Measurements from ENCODE around the gene FAM161A. TPM values are rescaled to one million over a fixed set of nuclear protein-coding genes. Genes with fewer than 3 reads are reported as not detected.
"Not testable (repeated sequence)": the region's sequence is repeated elsewhere in the genome, so short reads cannot be mapped to it uniquely, and the experiment has no call there.

FAM161A gene, protein sequence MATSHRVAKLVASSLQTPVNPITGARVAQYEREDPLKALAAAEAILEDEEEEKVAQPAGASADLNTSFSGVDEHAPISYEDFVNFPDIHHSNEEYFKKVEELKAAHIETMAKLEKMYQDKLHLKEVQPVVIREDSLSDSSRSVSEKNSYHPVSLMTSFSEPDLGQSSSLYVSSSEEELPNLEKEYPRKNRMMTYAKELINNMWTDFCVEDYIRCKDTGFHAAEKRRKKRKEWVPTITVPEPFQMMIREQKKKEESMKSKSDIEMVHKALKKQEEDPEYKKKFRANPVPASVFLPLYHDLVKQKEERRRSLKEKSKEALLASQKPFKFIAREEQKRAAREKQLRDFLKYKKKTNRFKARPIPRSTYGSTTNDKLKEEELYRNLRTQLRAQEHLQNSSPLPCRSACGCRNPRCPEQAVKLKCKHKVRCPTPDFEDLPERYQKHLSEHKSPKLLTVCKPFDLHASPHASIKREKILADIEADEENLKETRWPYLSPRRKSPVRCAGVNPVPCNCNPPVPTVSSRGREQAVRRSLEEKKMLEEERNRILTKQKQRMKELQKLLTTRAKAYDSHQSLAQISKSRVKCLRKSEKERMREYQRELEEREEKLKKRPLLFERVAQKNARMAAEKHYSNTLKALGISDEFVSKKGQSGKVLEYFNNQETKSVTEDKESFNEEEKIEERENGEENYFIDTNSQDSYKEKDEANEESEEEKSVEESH
- total RNA-seq = 2.0 and 2.9 TPM in 2 replicates

DNA sequence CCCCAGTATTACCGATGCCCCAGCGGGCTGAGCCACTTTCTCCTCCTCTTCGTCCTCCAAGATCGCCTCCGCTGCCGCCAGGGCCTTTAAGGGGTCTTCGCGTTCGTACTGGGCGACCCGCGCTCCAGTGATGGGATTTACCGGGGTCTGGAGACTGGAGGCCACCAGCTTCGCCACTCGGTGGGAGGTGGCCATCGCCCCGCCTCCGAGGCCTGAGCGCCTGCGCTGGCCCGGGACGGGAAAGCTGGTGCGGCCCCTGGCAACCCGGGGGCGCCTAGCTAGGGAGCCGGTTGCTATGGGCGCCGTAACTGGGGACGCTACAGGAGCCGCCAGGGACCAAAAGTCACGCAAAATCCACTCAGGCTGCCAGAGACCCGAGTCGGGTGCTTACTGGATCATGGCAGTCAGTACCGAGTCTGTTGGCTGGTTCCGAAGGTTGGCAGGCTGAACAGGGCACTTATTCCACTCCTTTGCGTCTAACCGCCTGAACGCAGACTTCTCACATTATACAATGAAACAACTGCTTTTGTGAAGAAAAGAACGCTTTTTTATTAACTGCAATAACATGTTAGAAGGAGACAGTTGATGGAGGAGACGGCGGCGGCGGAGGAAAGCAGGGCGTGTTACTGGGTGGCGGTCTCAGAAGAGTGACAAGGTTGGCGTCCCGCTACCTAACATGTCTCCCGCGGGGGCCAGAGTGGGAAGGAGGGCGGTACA lies at the start of gene FAM161A:
Gene FAM161A (minus strand): TSS at position 214 of the 717 bp plus-strand sequence. CDS start 19 bp downstream, at position 195.
- peak; percentile 57 for DNase-seq (ENCODE audit: low read depth, low spot score)

DNA sequence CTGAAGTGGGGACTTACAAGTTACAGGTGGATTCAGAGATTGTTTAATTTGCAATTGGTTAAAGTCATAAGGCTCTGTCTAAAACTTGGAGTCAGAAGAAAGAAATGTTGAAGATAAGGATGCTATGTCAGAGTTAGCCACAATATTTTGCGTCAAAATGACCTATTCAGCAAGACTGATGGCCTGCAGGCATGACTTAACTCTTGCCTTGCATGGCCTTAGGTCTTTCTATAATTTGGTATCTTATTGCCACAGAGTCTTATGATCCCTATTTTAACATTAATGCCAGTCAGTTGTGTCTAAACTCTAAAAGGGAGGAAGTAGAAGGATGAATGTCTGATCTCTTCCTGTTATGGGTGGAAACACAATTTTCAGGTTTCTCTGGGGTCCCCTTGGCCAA lies 46.4 kb upstream of the FAM161A start:
- no peak for DNase-seq (ENCODE audit: low read depth, low spot score)

DNA sequence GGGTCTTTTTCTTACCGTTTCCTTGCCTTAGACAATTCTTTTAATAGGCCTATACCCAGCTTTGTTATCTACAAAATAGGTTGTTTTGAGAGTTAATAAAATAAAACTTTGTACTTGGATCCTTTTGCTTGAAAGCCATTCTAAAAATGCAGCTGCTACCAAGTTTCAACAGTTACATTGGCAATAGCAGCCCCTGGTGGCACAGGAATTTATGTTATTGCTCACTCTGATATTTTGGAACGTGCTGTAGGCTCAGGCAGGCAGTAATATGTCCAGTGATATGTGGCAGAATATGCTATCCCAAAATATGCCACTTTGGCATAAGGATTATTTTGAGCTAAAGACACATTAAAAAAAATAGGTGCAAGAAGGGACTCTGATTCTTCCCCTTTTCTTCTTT lies 45.0 kb upstream of the FAM161A start:
- DNase-seq (ENCODE audit: low read depth, low spot score) = no peak

DNA sequence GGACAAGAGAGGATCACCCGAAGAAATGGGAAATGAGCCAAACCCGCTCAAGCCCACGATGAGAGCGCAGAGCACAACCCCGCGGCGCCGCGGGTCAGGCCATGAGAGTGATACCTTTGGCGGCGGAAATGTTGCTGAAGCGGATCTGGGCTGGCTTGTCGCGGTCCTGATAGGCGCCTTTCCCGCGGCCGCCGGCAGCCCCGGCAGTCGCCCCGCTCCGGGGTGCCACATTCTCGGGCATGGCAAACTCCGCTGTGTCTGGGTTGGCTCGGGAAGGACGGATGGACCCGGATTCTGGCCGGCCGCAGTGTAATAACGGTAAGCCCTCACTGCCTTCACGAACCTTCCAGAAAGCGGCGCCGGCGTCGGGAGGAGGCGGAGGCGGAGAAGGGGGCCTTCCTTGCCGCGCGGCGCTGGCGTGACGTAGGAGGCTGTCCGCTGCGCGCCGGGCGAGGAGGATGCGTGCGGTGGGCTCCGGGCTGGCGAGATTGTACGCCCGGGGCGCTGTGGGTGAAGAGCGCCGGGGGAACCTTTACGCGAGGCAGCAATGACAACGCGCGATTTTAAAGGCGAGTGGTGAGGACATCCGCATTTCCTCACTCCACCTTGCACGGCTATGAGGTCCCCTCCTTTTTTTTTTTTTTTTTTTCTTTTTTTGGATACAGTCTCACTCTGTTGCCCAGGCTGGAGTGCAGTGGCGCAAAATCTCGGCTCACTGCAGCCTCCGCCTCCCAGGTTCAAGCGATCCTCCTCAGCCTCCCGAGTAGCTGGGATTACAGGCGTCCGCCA lies 34.6 kb upstream of the FAM161A start, which contains the start of gene CCT4:
Gene CCT4 (minus strand): TSS at position 390 of the 789 bp plus-strand sequence. CDS start 149 bp downstream, at position 241.
- DNase-seq (ENCODE audit: low read depth, low spot score) = no peak

DNA sequence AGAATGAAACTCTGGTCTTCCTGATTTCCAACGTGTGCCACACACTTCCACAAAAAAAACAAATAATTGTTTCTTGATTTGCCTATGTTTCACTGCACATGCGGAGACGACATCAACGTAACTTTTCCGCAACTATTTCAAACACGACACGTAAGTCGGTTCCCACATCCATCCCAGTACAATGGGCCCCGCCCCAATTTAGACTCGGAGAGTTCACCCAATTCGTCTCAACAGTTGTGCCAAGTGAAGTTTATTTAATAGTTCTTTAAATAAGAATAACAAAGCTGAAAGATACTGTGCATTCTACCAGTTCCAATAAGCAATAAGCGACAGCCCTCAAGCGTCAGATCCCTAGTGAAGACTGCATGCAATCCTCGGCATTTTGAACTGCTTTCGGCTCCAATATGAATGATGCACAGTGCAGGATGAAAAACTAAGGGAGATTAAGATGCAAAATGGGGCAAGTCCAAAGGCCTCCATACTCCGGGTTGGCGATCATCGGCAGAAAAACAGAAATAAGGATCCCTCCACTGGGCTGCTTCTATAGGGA lies 33.9 kb upstream of the FAM161A start:
- no peak for DNase-seq (ENCODE audit: low read depth, low spot score)

DNA sequence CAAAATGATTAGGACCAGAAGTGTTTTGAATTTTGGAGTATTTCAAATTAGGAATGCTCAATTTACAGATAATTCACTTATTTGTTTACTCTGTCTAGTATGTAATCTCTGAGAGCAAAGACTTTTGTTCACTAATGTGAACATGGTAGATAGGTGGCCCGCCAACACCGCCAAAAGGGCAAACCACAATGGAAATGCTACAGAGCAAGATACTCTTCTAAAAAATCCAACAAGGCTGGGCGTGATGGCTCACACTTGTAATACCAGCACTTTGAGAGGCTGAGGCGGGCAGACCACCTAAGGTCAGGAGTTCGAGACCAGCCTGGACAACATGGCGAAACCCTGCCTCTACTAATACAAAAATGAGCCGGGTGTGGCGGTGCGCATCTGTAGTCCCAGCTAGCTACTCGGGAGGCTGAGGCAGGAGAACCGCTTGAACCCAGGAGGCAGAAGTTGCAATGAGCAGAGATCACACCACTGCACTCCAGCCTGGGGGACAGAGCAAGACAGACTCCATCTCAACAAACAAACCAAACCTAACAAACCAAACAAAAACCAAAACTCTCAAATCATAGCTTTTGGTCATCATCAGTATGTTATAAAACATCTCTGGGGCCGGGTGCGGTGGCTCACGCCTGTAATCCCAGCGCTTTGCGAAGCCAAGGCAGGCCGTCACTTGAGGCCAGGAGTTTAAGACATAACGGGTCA lies 32.2 kb upstream of the FAM161A start:
- no peak for DNase-seq (ENCODE audit: low read depth, low spot score)

DNA sequence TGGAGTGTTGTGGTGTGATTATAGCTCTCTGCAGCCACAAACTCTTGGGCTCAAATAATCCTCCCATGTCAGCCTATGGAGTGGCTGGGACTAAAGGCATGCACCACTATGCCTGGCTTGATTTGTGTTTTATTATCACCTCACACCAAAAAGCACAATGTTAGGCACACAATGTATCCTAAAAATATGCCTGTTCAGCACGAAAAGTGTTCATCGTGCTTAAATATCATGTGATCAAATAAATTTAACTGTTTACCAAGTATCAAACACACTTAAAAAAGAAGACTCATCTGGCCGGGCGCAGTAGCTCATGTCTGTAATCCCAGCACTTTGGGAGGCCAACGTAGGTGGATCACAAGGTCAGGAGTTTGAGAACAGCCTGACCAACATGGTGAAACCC lies 29.0 kb upstream of the FAM161A start:
- no peak for DNase-seq (ENCODE audit: low read depth, low spot score)

DNA sequence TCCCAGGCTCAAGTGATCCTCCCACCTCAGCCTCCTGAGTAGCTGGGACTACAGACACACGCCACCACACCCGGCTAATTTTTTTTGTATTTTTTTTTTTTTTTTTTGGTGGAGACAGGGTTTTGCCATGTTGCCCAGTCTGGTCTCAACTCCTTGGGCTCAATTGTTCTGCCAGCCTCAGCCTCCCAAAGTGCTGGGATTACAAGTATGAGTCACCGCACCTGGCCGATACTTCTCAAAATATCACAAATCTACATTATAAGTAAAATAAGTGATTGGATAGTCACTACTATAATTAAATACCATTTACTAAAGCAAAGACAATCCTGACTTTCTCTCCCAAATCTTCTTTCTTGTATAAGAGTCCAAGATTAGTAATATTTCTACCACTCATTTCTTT lies 25.5 kb upstream of the FAM161A start:
- not testable (repeated sequence) for DNase-seq (ENCODE audit: low read depth, low spot score)

DNA sequence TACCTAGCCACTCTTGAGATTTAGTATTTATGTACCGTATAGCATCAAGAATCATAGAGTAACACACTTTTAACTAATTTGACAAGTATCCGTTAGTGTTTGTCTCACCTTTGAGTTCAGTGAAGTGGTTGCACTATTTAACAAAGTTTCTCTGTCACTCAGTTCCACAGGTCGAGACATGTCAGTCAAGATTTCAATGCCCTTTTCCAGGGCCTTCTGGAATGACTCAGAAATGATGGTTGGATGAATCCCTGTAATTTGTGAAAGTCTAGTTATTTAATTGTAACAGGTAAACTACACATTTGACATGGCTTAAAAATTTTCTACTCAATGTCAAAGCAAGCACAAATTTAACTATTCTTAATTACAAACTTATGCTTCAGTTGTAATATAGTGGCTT lies 24.9 kb upstream of the FAM161A start:
- no peak for DNase-seq (ENCODE audit: low read depth, low spot score)

DNA sequence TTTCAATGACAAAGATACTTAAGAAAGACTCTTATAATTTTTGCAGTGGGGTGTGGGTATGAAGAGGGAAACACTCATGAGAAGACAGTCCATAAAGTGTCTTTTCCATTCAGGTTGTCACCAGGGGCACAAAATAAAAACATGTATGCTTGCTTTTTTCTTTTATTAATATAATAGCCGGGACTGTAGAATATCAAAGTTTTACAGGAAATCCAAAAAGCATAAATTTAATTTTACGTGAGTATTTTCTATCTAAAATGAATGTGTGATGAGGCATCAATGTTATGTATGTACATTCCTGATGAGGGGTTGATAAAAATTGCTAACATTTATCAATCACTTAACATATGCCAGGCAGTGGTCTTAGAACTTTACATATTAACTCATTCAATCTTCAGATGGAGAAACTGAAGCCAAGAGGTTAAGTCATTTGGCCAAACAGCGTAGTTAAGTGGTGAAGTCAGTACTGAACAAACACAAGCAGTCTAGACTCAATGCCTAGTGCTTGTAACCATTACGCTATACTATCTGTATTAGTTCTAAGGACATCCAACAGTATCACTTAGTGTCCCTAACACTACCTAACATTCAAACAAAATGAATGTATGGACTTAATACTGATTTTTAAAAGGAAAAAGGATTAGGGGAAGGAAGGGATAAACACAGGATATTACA lies 23.8 kb upstream of the FAM161A start:
- no peak for DNase-seq (ENCODE audit: low read depth, low spot score)

DNA sequence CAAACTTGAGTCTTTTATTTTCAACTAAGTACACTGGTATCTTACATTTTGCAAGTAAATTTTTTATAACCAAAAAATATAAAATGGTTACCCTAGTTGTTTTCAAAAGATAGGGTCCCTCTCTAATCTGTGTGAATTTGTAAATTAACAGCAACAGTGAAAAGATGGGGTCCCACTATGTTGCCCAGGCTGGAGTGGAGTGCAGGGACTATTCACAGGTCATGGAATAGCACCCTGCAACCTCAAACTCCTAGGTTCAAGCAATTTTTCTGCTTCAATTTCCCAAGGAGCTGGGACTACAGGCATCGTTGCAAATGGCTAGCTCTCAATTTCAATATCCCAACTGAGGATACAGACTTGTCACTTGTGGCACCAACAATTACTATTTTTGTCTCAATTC lies 22.5 kb upstream of the FAM161A start:
- DNase-seq (ENCODE audit: low read depth, low spot score) = no peak

DNA sequence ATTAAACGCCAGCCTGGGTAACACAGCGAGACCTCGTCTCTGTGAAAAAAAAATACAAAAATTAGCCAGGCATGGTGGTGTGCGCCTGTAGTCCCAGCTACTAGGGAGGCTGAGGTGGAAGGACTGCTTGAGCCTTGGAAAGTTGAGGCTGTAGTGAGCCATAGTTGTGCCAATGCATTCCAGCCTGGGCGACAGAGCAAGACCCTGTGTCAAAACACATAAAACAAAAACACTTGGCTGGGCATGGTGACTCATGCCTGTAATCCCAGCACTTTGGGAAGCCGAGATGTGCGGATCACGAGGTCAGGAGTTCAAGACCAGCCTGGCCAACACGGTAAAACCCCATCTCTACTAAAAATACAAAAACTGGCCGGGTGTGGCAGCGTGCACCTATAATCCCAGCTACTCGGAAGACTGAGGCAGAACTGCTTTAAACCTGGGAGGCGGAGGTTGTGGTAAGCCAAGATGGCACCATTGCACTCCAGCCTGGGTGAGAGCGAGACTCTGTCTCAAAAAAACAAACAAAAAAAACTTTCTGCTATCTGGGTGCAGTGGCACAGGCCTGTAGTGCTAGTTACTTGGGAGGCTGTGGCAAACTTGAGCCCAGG lies 12.7 kb upstream of the FAM161A start:
- not testable (repeated sequence) for DNase-seq (ENCODE audit: low read depth, low spot score)

DNA sequence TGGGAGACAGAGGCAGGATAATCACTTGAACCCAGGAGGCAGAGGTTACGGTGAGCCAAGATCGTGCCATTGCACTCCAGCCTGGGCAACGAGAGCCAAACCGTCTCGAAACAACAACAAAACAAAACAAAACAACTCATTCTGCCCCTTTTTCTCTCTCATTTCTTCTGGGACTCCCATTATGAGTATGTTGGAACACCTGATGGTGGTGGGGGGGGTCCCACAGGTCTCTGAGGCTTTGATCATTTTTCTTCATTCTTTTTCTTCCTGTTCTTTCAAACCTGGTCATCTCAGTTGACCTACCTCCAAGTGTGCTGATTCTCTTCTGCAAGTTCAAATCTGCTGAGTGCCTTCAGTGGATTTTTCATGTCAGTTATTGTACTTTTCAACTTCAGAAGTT lies 8.2 kb upstream of the FAM161A start:
- DNase-seq (ENCODE audit: low read depth, low spot score) = no peak

DNA sequence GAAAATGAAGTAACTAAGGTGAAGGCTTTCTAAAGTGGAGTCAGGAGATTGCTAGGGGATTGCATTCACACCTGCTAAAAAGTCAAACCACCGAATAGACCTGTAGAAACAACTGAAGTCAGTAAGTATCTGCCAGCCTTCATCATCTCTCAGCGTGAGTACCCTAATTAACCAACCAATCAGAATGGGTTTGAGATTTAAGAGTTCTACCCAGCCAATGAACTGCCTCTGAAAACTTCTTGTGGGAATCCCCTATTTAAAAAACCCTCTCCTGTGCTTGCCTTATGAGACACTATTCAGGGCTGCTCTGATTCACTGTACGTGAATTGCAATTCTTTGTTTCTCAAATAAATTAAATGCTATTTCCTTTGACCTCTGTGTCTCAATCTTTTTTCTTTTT lies 3.4 kb upstream of the FAM161A start:
- no peak for DNase-seq (ENCODE audit: low read depth, low spot score)

DNA sequence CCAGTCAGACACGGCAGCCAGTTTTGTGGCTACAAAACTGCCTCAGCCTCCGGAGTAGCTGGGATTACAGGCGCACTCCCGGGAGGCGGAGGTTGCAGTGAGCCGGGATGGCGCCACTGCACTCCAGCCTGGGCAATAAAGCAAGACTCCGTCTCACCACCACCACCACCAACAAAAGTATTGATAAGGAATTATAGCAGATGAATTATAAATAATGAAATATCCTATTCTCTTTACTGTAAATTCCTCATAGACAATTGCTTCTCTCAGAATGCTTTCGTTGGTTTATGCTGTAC lies 1.4 kb upstream of the FAM161A start:
- no peak for DNase-seq (ENCODE audit: low read depth, low spot score)

DNA sequence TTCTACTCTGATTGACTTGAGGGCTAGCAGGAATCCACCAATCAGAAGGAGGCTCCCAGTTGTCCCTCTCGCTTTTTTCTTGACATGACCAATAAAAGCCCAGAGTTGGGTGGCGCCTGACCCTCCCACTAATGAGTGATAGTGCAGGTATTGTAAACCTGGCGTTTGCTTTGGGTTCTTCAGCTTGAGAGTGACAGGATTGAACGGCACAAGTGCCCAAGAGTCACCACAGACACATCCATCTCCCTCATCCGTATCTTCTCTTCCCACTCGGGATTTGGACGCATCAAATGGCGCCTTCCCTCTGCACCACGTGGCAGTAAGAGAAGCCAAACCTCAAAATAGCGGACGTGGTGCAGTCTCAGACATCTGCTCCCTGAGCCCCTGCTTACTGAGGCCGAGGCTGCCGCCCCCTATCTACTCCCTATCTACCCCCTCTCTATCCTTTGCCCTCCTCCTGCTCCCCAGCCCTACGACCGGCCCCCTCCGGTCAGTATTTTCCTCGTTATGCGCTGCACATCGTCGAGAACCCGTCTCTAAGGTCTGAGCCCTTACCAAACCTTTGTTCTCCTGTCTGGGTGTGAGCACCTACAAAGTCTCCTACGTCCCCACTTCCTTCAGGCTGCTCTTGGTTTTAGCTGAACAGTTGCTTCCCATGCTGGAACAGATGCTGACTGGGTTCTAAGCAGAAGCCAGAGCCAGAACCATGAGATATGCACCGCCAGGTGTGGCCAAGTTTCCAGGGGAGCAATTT lies 881 bp upstream of the FAM161A start:
- peak; percentile 90 for DNase-seq (ENCODE audit: low read depth, low spot score)

DNA sequence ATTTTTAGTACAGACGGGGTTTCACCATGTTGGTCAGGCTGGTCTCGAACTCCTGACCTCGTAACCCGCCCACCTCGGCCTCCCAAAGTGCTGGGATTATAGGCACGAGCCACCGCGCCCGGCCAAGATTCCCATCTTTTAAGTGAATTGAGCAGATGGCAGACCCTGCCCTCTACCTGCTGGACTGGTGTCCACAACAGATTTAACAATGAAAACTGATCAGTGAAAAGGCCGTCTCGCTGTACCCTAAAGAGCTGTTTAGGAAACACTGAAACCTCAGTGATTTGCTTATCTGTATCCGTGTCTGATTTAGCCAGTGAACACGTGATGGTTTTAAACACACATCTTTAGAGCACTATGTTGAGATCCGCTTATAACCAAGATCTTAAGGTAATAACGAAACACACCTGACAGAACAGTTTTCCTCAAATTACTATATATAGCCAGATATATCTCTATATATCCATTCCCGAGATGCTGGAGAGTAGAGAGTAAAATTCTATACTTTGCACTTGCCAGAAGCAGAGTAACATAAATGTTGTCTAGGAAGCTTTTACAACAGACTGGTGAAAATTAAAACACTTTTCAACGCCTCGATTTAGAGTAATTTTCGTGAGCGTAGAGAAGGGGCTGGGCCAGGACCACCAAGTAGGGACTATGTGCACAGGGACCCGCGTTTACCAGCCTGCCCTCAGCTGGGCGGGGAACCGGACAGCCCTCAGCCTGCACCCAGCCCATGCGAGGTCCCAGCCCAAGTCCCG lies 594 bp downstream of the FAM161A start:
- DNase-seq (ENCODE audit: low read depth, low spot score) = no peak

DNA sequence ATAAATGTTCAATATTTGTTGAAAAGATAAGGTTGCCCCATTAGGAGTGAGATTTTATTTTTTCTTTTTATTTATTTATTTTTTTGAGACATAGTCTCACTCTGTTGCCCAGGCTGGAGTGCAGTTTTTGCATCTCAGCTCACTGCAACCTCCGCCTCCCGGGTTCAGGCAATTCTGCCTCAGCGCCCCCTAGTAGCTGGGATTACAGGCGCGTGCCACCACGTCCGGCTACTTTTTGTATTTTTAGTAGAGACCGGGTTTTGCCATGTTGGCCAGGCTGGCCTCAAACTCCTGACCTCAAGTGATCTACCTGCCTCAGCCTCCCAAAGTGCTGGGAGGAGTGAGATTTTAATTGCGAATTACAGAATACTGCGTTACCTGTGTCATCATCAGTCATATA lies 2.6 kb downstream of the FAM161A start:
- not testable (repeated sequence) for DNase-seq (ENCODE audit: low read depth, low spot score)
